ENCODE measurements around the gene MYRFL. TPM values are rescaled to one million over a fixed set of nuclear protein-coding genes. Genes with fewer than 3 reads are reported as not detected.

MYRFL gene
- total RNA-seq, 4 donors from 2014 or later, result 1.5 TPM; not detected in 3

DNA sequence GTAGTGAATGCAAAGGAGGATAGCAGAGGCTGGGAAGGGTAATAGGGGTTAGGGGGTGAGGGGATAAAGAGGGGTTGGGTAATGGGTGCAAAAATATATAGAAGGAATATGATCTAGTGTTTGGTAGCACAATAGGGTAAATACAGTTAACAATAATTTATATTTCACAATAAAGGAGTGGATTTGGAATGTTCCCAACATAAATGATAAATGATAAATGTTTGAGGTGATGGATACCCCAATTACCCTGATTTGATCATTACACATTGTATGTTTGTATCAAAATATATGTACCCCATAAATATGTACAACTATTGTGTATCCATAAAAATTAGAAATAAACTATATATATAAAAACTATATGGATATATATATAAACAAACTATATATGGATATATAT lies 999 bp upstream of the MYRFL start:
- TF ChIP-seq POLR2A (IDR thresholded peaks at IDR 0.05), result no peak
- TF ChIP-seq, protein P1, sequence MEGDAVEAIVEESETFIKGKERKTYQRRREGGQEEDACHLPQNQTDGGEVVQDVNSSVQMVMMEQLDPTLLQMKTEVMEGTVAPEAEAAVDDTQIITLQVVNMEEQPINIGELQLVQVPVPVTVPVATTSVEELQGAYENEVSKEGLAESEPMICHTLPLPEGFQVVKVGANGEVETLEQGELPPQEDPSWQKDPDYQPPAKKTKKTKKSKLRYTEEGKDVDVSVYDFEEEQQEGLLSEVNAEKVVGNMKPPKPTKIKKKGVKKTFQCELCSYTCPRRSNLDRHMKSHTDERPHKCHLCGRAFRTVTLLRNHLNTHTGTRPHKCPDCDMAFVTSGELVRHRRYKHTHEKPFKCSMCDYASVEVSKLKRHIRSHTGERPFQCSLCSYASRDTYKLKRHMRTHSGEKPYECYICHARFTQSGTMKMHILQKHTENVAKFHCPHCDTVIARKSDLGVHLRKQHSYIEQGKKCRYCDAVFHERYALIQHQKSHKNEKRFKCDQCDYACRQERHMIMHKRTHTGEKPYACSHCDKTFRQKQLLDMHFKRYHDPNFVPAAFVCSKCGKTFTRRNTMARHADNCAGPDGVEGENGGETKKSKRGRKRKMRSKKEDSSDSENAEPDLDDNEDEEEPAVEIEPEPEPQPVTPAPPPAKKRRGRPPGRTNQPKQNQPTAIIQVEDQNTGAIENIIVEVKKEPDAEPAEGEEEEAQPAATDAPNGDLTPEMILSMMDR (IDR thresholded peaks at IDR 0.05), result no peak
- Histone ChIP-seq H3K4me3 (no peak overlapping the region), H3K27me3 (peaks cover 0 to 4% of the 10 kb centered on the region in 2 donors), H3K27ac (no peak overlapping the region), H3K36me3 (no peaks in the 10 kb centered on the region), H3K9me3 (no peaks in the 10 kb centered on the region), H3K4me1 (no peaks in the 10 kb centered on the region)
- no peak for DNase-seq
- intact Hi-C loops (cut with DNase I; ENCODE audit: low total_unique reads), result no loop called here

DNA sequence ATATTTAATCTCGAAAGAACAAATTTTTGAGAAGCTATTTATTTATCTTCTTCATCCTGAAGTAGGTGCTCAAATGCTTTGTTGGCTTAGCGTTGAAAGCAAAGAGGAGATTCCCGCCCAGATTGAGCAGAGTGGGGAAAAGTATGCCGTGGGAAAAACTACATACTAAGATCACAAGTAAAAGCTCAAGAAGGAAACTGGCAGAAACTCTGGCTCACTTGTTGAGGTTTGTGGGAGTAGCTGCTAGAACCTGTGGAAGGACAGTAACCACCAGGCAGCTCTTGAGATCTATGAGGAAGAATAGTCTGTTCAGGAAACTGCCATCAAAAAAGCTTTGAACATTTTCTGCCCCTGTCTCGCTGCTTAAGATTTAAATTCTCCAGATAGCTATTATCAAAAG lies 3.9 kb downstream of the MYRFL start:
- no peak for DNase-seq
- Histone ChIP-seq H3K36me3 (no peaks in the 10 kb centered on the region), H3K9me3 (no peaks in the 10 kb centered on the region), H3K4me3 (no peak overlapping the region), H3K27me3 (peaks cover 0 to 4% of the 10 kb centered on the region in 2 donors), H3K27ac (no peak overlapping the region), H3K4me1 (no peaks in the 10 kb centered on the region)
- intact Hi-C loops (cut with DNase I; ENCODE audit: low total_unique reads), result no loop called here
- TF ChIP-seq, protein P1 (IDR thresholded peaks at IDR 0.05), result no peak
- TF ChIP-seq POLR2A (IDR thresholded peaks at IDR 0.05), result no peak

DNA sequence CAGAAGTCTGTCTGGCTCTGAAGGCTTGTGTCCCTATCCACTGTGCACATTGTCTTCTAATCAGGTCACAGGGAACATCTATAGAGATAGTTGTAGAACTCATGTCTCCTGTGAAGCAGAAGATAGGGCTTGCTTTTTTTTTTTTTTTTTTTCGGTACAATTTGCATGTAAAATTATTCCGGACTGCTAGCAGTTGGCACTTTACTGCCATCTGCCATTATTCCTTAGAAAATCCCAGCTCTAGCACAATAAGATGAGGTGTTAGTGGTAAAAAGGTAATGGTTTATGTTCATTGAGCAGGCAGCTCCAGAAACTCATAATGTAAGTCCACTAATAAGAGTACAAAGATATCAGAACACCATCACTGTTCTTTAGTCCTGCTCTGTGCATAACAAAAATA lies 8.7 kb downstream of the MYRFL start:
- Histone ChIP-seq H3K36me3 (no peaks in the 10 kb centered on the region), H3K27me3 (no peaks in the 10 kb centered on the region), H3K27ac (no peak overlapping the region), H3K4me1 (no peaks in the 10 kb centered on the region), H3K9me3 (no peaks in the 10 kb centered on the region), H3K4me3 (no peak overlapping the region)
- TF ChIP-seq, protein P1 (IDR thresholded peaks at IDR 0.05), result no peak
- TF ChIP-seq POLR2A (IDR thresholded peaks at IDR 0.05), result no peak
- intact Hi-C loops (cut with DNase I; ENCODE audit: low total_unique reads), result no loop called here
- DNase-seq, result no peak

DNA sequence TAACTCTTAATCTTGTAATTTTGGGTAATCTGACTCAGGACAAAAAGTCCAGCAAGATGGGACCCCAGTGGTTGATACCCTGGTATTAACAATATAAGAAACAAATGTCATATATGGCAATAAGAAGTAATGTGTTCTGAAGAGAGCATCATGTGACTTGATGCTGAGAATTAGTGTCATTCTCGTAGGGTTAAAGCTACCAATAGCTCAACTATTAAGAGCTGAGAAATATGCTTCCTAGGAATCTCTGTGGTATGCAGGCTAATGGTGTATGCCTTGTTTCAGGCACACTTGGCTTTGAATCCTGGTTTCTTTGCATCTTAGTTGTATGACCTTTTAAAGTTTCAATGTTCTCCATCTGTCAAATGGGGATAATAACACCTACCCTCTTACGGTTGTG lies 9.1 kb downstream of the MYRFL start:
- TF ChIP-seq, protein P1 (IDR thresholded peaks at IDR 0.05), result no peak
- TF ChIP-seq POLR2A (IDR thresholded peaks at IDR 0.05), result no peak
- Histone ChIP-seq H3K27me3 (no peaks in the 10 kb centered on the region), H3K9me3 (no peaks in the 10 kb centered on the region), H3K4me3 (no peak overlapping the region), H3K4me1 (no peaks in the 10 kb centered on the region), H3K27ac (no peak overlapping the region), H3K36me3 (no peaks in the 10 kb centered on the region)
- intact Hi-C loops (cut with DNase I; ENCODE audit: low total_unique reads), result no loop called here
- no peak for DNase-seq

DNA sequence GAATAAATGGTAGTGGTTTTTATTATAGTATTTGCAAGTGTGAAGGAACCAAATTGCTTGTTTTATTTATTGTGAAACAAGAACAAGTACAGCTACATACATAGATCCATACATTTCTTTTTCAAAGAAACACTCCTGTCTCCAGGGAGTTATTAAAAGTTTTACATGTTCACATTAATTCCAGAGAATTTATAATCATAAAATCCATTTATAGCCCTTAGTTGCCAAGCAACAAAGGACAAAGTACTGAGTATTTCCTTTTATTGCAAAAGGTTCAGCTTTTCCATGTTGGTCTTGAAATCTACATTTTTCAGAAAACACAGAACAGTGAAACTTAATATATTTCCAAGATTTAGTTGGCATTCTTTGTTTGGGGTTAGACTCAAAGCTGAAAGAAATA lies 9.5 kb downstream of the MYRFL start:
- intact Hi-C loops (cut with DNase I; ENCODE audit: low total_unique reads), result no loop called here
- TF ChIP-seq POLR2A (IDR thresholded peaks at IDR 0.05), result no peak
- TF ChIP-seq, protein P1 (IDR thresholded peaks at IDR 0.05), result no peak
- Histone ChIP-seq H3K4me3 (no peak overlapping the region), H3K36me3 (no peaks in the 10 kb centered on the region), H3K4me1 (no peaks in the 10 kb centered on the region), H3K27me3 (no peaks in the 10 kb centered on the region), H3K27ac (no peak overlapping the region), H3K9me3 (no peaks in the 10 kb centered on the region)
- DNase-seq, result no peak
